Inflammatory macrophage (primary cell): ENCODE data around the gene RPP25L.
A peak's percentile ranks its signal among the peaks of the same experiment; 100 is the strongest.

Source experiments
- DNase-seq, 2 donors: peaks; one replicate each; pipeline ENCODE4 v3.0.0-alpha.2; 2020 to 2022

The RPP25L gene

GRCh38 chr9:34566322-34566721, 45.6 kb downstream of the RPP25L start:
- DNase-seq, result no peak

GRCh38 chr9:34565856-34566255, 46.0 kb downstream of the RPP25L start:
- DNase-seq, result no peak

GRCh38 chr9:34564617-34565016, 47.3 kb downstream of the RPP25L start:
- DNase-seq, result no peak

- DNase-seq, result no peak
Measured at GRCh38 chr9:34563262-34563661, 48.6 kb downstream of the RPP25L start.

- DNase-seq, result peak; percentile 28 to 37
Measured at GRCh38 chr9:34562135-34562745, 49.7 kb downstream of the RPP25L start.

GRCh38 chr9:34560599-34561214, 51.2 kb downstream of the RPP25L start:
- DNase-seq, result no peak
